K562 (cell line): ENCODE data around the gene DAP. TPM values are rescaled to one million over a fixed set of nuclear protein-coding genes. Genes with fewer than 3 reads are reported as not detected.

ENCODE experiments used
- ETS1 ChIP-seq: conservative IDR thresholded peaks from 2 replicates; pipeline ENCODE4 v1.6.1; 2011; ENCODE audit warnings: low read depth, mild to moderate bottlenecking, low read length; ENCODE audit not compliant: control insufficient read depth
- HNRNPL ChIP-seq: fragments of 200-400 bp; formaldehyde crosslinking; IDR thresholded peaks from 2 replicates; pipeline ENCODE4 v1.6.1; 2017; ENCODE audit warnings: low read depth, mild to moderate bottlenecking, low read length
- ILK ChIP-seq: fragments of 450-650 bp; IDR thresholded peaks from 2 replicates; pipeline ENCODE4 v1.6.1; 2016; ENCODE audit warnings: missing genetic modification characterization, low read depth, mild to moderate bottlenecking, missing compliant biosample characterization, moderate library complexity, borderline replicate concordance
- LEF1 ChIP-seq: fragments of 450-650 bp; IDR thresholded peaks from 2 replicates; pipeline ENCODE4 v1.6.1; 2016; ENCODE audit warnings: mild to moderate bottlenecking
- NFE2 ChIP-seq: IDR thresholded peaks from 2 replicates; pipeline ENCODE4 v1.6.1; 2014; ENCODE audit warnings: antibody characterized with exemption, low read depth
- PHF20 ChIP-seq: fragments of 450-650 bp; IDR thresholded peaks from 2 replicates; pipeline ENCODE4 v1.6.1; 2018; ENCODE audit not compliant: partially characterized antibody
- RBFOX2 ChIP-seq: fragments of 200-400 bp; formaldehyde crosslinking; IDR thresholded peaks from 2 replicates; pipeline ENCODE4 v1.6.1; 2017; ENCODE audit warnings: low read depth, mild to moderate bottlenecking, low read length, moderate library complexity
- YBX1 ChIP-seq: fragments of 450-650 bp; IDR thresholded peaks from 2 replicates; pipeline ENCODE4 v1.7.1; 2016; ENCODE audit warnings: mild to moderate bottlenecking
- ZNF121 ChIP-seq: sonication (generic); formaldehyde crosslinking; conservative IDR thresholded peaks from 2 replicates; pipeline ENCODE4 v1.8.0; 2022; ENCODE audit warnings: missing genetic modification reagents
- ZNF184 ChIP-seq: sonication (generic); formaldehyde crosslinking; IDR thresholded peaks from 2 replicates; pipeline ENCODE4 v1.5.0; 2020; ENCODE audit warnings: missing genetic modification reagents
- ZNF699 ChIP-seq: fragments of 250-450 bp; sonication (Bioruptor Pico); IDR thresholded peaks from 2 replicates; pipeline ENCODE4 v1.8.0; 2021; ENCODE audit warnings: mild to moderate bottlenecking, moderate library complexity; ENCODE audit not compliant: insufficient replicate concordance
- polyA plus RNA-seq, 8 experiments: library from polyadenylated mRNA; depleted of rRNA in 4 of 8; stranded (reverse) in 5 of 8; unstranded in 3 of 8; fragments of >200 nt; fragmentation: Nextera tagmentation in 2 of 8; fragmentation: Illumina TruSeq in 1 of 8; extraction: Ambion mirVana in 2 of 8; extraction: Trizol in 1 of 8; gene quantifications; 2 replicates each; pipeline versions ENCODE4 v1.2.1 to v1.2.3, GENCODE V29; 2011 to 2014; ENCODE audit warnings: inconsistent platforms in 1 of 8, missing spikeins in 1 of 8
- total RNA-seq, 7 experiments: library from RNA; depleted of rRNA in 6 of 7; stranded (reverse); fragments of >200 nt in 6 of 7; fragmentation: Illumina TruSeq in 2 of 7; extraction: Trizol in 2 of 7; gene quantifications; 2 replicates each; pipeline versions ENCODE4 v1.2.1 to v1.2.3, GENCODE V29; 2011 to 2021; ENCODE audit warnings: low replicate concordance in 1 of 7

The DAP gene
- total and polyA plus RNA-seq, 9 of the 15 experiments (the other 6 are each of a cell fraction or from before 2014, with no cell fraction given), result 14.1 to 151 (median 34.5) TPM

DNA sequence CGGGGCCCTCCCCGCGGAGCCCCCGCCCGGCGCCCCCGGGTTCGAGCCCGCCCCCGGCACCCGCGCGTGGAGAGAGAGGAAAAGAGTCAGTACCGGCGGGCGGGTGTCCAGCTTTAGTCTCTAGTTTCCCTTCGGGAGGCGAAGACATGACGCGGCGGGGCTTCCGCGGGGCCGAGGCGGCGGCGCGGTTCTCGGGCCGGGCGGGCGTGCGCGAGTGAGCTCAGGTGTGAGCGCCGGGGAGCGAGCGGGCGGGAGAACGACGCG lies 181 bp downstream of the DAP start (continued):
- TF ChIP-seq ETS1, result no peak
- no peak for TF ChIP-seq ZNF184 (CRISPR knock-in tag)
- no peak for TF ChIP-seq YBX1
- TF ChIP-seq HNRNPL, result no peak
- TF ChIP-seq LEF1, result no peak
- TF ChIP-seq ILK, result no peak
- TF ChIP-seq NFE2, result no peak
- TF ChIP-seq PHF20, result no peak
- TF ChIP-seq RBFOX2, result peak; percentile 88
- TF ChIP-seq ZNF121 (CRISPR knock-in tag), result no peak
- TF ChIP-seq ZNF699 (CRISPR knock-in tag), result no peak
